HG02642 (cell line): ENCODE results near the gene CTNNA3.

Source experiments
- ATAC-seq: cut with Tn5 transposase; IDR thresholded peaks from one replicate; pipeline ENCODE4 v1.9.1; 2021; ENCODE audit warnings: mild to moderate bottlenecking; ENCODE audit not compliant: unreplicated experiment, poor library complexity

CTNNA3 gene

DNA sequence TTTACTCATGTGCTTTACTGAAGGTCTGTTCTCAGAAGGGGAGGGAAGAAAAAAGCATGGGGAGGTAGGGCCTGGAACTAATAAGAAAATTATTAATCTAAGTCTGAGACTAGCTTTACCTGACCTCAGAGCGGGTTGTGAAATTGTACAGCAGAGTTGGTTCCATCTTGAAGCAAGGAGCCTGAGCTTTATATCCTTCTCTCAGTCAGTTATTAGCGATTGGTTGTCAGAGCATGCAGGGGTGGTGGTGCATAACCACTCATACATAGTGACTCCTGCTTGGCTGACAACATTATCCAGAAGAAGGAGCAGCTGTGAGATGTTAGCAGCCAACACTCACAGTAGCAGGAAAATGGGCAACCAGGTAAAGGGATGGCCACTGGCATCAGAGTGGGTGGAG, 1746.5 kb downstream of the CTNNA3 start:
- no peak for ATAC-seq

DNA sequence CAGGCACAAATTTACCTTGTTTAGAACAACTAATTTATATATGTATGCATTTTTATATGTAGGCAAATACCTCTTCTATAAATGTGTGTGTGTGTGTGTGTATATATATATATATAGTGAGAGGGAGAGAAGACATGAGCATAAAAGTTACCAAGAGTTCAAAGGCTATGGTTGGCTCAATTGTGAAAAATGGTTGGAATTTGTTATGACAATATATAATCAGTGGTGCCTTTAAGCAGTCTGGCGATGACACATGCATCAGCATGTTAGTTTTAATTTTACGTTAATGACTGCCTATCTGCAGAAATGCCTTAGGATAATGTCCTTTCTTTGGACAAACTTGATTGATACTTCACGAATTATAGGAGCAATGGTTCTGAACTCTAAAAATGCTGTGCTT, 1750.9 kb downstream of the CTNNA3 start:
- ATAC-seq = no peak

DNA sequence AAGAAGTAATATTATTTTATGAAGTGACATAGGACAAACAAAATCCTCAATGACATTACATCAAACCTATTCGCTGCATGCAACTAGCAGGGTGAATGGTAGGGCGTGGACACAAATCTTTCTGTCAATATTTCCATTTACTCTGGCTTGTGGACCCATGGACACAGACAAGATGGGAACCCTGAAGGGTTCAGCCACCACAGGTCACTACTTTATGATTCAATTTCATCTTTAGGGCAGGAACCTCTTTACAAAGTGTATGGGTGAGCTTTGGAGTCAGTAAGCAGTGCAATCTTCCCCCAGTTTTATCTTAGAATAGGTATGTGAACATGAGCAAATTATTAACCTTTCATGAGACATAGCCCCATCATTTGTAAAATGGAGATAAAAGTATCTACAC, 1752.5 kb downstream of the CTNNA3 start:
- ATAC-seq = no peak

DNA sequence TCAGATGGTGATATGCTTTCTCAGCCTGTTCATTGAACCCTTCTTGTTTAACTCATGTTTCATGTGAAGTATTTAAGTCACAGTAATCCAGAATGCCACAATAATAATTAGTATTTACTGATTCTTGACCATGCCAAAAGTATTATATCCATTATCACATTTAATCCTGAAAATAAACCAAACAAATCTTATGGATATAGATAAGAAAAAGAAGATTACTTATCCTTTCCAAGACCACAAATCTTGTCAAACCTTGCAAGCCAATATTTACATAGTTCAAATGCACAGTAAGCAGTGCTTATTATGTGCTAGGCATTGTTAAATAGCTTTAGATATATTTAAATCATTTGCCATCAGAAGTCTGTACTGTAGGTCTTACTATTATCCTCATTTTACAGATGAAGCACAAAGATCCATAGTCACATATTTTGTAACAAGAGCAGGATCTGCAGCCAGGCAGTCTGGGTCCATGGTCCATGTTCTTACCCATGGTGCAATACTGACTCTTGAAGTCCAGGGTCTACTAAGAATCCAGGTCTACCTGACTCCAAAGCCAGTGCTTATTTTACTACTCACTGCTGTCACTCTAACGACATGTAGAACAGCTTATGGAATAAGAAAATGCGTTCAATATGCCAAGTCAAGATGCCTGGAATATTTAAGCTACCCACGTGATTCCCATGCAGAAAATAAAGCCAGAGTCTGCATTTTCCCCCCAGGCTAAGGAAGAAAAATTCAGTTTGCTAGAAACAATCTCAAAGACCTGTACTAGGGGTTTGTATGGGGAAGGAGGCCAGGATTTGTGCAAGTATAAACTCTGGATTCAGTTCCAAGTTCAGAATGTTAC, 1755.0 kb downstream of the CTNNA3 start:
- no peak for ATAC-seq

DNA sequence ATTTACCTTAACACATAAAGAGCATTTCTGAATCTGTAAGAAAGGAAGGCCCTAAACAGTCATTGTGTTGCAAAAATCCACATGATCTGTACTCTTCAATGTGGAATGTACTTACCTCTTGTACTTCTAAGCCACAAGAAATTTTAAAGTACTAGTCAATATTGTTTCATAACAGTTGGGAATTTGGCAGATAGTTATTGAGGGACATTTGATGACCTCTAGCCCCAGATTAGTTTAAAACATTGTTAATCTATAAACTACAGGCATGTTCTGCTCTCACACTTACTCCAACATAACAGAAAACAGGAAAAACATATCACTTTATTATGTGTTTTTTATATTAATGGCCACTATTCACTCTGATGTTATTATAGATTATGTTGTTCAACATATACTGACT, 1755.9 kb downstream of the CTNNA3 start:
- no peak for ATAC-seq

DNA sequence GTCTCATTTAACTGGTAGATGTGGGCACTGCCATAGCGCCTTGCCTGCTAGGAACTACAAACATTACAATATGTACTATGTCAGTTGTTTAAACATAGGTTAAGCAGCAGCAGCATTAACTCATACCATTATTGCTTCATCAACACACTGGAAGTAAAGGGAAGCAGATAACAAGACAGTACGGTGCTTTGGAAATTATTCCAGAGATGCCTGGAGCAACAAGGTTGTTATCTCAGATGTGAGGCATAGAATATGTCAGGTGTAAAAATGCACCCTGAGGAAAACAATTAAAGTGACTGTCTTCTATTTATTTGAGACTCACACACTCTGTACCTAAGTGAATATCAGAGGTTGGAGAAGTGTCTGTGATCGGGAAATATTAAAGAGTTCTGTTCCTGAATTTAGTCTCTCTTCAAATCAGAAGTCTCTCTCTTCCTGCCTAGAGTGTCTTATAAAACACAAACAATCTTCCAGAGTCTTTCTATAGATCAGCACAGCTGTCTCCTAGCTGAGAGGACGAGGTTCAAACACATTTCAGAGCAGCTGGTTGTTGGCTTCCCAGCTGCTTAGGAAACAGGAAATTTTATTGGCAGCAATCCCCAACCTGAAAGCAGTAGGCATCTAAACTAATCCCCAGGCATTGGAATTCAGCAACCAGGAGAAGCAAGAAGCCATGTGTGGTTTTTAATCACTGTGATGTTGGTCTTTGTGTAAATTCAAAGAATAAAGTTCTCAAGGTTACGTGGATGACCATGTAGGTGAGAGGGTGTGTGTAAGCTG, 1764.5 kb downstream of the CTNNA3 start:
- ATAC-seq = no peak

DNA sequence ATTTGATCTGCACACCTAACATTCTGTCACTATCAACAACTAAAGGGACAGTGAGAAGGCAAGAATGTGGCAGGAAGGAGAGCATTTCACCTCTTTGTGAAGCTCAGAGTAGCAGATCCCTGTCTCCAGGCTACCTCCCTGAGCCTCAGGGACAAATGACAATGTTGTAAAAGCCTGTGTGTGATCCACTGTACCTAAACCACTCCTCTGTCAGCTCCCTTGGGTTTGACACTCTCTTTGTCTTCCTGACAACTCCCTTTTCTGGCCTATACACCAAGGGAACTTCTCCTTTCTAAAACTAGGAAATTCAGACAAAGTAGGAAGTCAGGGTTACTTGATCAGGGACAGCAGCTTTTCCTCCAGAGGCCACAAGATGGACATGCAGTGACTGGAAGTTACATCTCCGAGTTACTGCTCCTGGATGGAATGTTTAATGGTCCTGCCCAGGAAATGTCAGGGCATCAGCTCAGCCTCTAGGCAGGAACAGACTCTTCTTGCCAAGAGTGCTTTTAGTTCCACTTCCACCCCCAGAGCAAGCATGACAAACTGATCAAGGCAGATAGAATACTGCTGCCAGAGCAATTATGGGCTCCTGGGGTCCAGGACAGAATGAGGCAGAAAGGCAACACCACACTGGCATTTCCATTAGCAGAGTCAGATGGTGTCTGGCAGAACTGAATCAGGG, 1784.7 kb downstream of the CTNNA3 start:
- no peak for ATAC-seq

DNA sequence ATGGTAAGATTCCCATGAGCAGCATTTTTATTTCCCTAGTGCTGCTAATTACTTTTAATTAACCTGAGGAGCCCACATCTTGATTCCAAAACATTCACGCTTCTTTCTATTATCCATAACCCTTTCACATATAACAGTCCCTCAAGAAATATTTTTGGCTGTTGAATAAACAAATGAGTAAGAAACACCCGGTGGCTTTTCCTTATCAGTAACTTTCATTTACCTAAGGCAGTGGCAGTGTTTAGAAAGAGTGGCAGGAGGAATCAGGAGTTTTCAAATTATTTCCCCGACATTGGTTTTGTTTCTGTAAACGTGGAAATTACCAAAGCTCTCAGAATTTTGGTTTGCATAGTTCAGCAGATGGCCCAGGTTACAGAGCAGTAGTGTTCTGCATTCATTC, 1785.8 kb downstream of the CTNNA3 start:
- ATAC-seq = no peak

DNA sequence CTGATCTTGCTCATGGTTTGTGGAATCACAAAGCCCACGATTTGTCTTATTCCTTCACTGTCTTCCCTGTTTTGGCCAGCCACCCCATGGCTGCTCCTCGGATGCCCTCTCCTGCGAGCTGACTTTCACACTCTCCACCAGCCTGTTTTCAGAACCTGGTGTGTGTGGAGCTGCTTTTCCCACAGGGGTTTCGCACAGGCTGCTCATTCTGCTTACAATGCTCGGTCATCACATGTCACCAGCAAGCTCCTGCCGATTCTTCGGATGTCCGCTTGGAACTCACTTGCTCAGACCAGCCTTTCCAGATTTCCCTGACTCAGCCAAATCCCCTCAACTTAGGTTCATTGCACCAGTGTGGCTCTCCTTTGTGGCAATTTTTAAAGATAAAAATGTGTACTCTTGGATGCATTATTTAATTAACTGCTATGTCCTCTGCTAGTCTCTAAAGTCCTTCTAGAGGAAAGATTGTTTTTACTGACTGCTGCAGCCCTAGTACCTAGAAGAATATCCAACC, 1788.7 kb downstream of the CTNNA3 start:
- no peak for ATAC-seq

DNA sequence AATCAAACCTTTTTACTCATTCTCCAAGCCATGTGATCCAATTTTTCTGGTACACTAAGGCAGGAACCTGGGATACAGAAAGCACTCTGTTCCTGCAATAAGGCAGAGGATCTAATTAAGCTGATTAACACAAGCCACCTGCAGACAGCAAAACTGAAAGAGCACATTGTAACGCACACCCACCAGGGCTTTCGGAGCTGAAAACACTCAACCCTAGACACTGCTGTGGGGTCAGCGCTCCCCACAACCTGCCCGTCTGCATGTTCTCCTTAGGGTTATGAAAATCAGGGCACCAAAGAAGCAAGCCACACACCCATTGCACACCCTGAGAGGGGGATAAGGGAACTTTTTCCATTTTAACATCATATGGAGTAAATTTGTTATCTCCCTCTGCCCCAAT, 1792.4 kb downstream of the CTNNA3 start:
- no peak for ATAC-seq

DNA sequence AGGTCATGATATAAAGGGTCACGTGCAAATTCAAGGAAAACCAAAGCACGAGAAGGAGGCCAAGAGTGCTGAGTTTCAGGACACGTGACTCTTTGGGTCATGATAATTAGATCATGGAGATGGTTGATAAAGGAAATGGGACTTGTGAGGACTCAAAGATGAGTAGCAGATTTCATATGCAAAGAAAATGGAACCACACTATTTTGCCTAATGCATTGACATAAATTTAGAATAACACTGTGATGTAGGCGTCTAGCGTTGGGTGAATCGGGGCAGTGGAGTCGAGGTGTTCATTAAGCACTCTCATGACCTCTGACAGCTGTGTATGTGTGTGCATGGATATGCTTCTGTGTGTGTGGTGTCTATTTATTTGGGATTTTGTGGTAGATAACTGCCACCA, 1795.7 kb downstream of the CTNNA3 start:
- no peak for ATAC-seq

DNA sequence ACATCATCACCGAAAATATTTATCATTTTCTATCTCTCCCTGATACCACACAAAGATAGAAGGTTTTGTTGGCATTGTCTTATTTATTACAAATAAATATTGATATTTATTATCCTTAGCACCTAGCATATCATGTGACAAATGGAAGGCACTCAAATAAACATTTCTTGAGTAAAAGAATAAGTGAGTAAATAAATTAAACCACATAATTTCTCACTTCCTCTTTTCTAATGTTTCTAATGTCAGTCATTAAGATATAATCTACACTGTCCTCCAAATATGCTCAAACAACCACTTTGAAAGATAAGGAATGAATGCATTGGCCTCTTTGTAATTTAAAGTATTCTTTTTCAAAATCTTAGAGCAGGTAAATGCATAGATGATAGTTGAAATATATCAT, 1797.9 kb downstream of the CTNNA3 start:
- ATAC-seq = no peak

DNA sequence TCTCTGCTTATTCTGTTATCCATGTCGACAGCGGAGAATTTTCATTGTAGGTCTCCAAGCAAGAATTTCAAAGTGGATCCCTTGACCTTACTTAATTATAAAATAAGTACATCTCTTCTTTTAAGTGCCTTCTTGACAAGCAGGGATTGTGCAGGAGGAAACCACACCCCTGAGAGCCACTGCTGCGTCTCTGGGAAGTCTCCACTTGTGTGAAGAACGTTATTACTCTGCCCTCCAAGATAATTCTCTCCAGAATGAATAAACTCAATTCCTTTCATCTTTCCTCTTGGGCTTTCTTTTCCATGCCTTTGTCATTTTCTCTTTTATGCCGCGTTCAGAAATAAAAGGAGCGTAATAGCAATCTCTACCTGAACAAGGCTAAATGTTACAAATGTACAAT, 1801.0 kb downstream of the CTNNA3 start:
- ATAC-seq = no peak

DNA sequence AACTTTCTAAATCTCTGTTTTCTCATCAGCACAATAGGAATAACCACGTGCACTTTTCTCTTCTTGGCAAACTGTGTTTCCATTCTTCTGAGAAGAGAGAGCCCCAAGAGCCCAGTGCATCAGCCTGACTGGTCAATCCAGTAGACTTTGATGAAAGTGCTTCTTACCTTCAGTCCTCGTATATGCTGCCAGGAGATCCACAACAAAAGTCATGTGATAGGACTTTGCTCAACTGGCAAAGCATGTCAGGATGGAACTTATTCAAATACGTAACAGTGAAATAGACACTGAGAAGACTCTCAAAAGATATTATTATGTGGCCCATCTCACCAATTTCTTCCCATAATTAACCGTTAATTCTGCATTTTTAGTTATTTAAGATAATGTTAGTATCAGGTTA, 1801.6 kb downstream of the CTNNA3 start:
- no peak for ATAC-seq

DNA sequence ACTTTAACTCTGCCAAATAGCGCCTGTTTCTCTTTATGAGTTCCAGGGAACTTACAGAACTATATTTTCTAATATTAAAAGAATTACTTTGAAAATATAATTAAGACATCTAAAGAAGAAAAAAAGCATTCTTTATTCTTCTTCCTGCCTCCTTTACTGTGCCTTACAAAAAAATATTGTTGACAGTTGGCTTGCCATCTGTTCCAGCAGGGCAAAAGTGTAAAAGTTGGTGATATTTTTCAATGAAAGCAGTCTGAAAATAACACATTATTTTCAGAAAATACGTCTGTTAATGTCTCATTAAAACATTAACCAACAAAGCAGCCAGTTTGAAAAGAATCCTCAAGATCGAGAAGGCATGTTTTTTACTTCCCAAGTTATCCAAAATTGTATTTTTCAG, 1802.3 kb downstream of the CTNNA3 start:
- no peak for ATAC-seq

DNA sequence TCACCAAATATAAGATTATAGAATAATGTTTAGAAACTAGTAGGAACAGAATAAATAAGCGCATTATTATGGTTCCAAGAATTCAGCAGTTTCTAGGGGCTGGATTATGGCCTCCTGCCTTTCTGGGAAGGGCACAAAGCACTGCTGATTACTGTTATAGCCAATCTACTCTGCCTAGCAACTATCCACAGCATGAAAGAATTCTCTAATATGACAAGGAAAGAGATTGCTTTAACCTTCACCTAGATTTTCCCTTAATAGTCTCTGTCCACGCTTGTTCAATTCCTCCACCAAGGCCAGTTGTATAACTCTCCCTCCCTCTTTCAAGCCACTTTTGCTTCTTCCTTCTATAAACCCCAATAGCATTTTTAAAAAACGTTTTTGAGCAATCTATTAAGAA, 1803.7 kb downstream of the CTNNA3 start:
- ATAC-seq = no peak

DNA sequence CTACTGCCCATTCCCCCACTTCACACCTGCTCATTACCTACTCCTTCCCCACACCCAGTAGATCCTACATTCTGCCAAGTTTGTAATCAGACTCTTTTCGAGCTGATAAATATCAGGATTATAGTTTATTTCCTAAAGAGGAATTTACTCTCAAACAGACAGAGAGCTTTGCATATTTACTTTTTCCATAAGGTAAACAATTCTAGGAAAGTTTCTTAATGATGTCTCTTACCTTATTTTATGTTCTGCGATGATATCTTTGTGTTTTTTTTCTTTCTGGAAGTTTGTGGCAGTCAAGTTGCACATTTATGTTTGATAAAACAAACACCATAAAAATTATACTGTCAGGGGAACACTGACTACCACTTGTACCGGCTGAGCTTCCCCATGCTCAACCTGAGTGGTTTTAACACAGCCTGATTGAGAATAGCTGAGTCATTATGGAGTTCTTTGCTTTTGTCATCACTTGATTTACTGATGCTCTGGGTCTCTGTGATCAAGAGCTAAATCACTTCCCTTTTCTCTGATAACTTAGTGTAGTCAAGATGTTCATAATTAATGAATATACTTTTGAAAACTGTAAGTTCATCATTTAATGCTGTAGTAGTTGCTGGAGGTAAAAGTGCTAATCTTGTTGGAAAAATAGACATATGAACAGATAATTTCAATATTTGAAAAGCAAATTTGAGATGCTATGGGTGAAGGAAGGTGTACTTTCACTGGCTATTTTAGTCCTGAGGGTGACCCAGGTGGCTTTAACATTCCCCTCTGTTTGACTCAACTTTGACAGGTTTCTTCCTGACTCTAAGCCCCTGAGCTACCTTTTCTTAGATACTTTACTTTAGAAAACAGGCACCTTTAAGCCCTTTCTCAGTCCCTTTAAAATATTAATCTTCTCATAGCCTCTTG, 1804.7 kb downstream of the CTNNA3 start:
- ATAC-seq = peak; percentile 83

DNA sequence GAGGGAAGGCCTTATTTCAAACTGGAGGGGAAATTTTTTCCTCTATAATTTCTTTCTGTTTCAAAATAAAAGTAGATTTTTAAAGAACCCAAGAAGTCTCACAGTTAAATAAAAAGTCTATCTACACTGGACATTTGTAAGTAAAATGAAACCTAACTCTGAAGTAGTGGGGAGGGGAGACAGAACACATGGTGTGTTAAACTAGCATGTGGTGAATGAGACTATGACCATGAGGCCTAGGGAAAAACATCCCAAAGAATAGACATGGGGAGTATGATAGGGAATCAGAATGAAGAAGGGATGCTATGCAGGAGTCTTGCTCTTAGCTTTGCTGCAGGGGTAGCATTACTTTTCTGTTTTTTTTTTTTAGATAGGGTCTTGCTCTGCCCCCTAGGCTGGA, 1831.5 kb downstream of the CTNNA3 start:
- ATAC-seq = no peak

DNA sequence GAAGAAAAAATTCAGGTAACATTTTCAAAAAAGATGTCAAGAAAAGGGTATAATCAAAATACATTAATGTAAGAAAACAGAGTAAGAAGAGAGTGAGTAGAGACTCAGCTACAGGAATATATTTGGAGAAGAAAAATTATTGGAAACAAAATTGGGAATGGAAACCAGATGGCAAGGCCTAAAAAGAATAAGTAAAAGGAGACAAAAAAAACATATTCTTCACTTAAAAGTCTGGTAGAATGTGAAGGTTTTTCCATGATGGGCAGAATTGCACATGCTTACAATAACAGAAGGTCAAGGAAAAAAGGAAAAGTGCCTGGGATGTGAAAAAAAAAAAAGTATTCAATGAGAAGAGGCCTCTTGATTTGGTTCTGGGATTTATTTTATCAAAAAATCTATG, 1832.0 kb downstream of the CTNNA3 start:
- ATAC-seq = no peak
